Large intestine (tissue), 3 donors: ENCODE data around the gene THSD4. TPM values are rescaled to one million over a fixed set of nuclear protein-coding genes. Genes with fewer than 3 reads are reported as not detected.

Experiments
- DNase-seq, 2 donors: peaks; one replicate each; pipeline versions ENCODE4 v3.0.0 to v3.0.0-alpha.2; 2013
- H3K27ac ChIP-seq: one replicate; pipeline ENCODE4 v1.5.1; 2013; ENCODE audit warnings: low read length
- H3K27me3 ChIP-seq: 2 replicates; pipeline ENCODE4 v1.6.1; 2013; ENCODE audit warnings: low read length; ENCODE audit not compliant: control insufficient read depth, insufficient read depth
- H3K36me3 ChIP-seq: 2 replicates; pipeline ENCODE4 v1.6.1; 2013; ENCODE audit warnings: low read length; ENCODE audit not compliant: control insufficient read depth, insufficient read depth
- H3K4me1 ChIP-seq: one replicate; pipeline ENCODE4 v1.6.1; 2013; ENCODE audit warnings: low read length; ENCODE audit not compliant: control insufficient read depth, insufficient read depth
- H3K4me3 ChIP-seq: one replicate; pipeline ENCODE4 v1.5.1; 2013; ENCODE audit warnings: low read length
- H3K9me3 ChIP-seq: one replicate; pipeline ENCODE4 v1.6.1; 2013; ENCODE audit warnings: mild to moderate bottlenecking, low read depth, low read length, moderate library complexity; ENCODE audit not compliant: control insufficient read depth
- WGBS: methylation state at CpG from one replicate; pipeline ENCODE4 v1.1.5; 2013; ENCODE audit warnings: low lambda C conversion rate; ENCODE audit not compliant: insufficient coverage; 5-methylcytosine and 5-hydroxymethylcytosine counted together
- polyA plus RNA-seq: library from polyadenylated mRNA; unstranded; fragments of 120-200 nt; gene quantifications from one replicate; pipeline ENCODE4 v1.2.1, GENCODE V29; 2013

Gene THSD4
- polyA plus RNA-seq, 1 donor = 17.5 TPM

DNA sequence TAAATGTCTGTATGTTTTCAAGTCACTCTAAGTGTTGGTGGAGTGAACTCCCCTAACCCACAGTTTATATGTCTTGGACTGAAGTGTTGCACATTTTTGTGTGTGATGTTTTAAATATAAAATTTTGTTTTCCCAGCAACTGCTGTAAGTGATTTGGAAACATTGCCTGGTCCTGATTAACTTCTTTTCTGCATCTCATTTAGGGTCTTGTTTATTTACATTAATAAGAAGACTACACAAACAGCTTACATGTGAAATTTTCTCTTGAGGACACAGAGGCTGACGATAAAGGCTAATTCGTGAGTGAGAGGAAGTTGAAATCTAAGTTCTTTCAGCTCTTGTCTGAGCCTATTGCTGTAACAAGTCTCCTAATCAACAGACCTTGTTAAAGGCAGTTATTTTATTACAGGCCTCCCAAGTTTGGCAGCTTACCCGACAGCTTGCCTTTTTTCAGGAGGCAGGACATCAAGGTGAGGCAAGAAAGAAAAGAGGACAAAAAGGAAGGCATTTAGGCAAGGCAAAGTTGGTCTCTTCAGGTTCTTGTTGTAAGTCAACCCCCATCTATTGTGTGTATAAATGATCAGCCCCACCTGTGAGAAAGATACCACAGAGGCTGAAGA lies 517.4 kb downstream of the THSD4 start:
- DNase-seq = no peak
- H3K27ac ChIP-seq = no peak overlapping the region
- H3K9me3 ChIP-seq = no peaks in the 10 kb centered on the region
- no peak overlapping the region for H3K4me3 ChIP-seq
- no peaks in the 10 kb centered on the region for H3K4me1 ChIP-seq
- no peaks in the 10 kb centered on the region for H3K27me3 ChIP-seq
- H3K36me3 ChIP-seq = no peaks in the 10 kb centered on the region
- 63% methylated on average over 3 of the region's 3 CpGs for WGBS

DNA sequence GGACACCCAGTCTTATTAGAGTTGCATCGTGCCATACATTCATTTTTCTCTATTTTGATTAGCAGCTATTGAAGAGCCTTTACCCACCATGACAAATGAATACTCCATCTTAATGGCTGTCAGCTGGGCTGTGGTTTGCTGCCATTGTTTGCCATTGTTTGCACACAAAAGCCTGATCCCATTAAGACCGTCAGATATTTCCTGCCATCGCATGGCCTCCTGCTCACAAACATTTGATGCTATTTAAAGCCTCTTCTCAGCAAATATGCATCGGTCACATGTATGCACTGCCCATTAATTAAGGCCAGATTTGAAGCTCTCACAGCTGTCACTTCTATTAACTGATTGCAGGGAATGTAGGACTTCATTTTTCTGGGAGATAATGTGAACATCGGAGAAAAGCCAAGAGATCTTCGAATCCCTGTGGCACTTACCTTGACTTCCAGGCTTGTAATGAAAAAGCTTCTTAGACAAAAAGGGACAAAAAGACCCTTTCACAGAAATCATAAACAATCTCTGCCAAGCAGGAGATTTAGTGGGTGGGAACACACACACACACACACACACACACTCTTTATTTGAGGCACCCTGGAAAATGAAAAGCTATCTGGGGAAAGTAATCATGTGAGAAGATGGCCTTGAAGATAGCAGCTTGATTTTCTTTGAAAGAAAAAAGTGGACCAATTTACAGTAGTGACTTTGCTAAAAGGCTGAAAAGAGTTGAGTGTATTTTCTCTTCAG lies 519.7 kb downstream of the THSD4 start:
- no peaks in the 10 kb centered on the region for H3K4me1 ChIP-seq
- H3K27me3 ChIP-seq = no peaks in the 10 kb centered on the region
- no peak overlapping the region for H3K4me3 ChIP-seq
- WGBS = 20% methylated on average over 1 of the region's 6 CpGs
- H3K27ac ChIP-seq = no peak overlapping the region
- H3K36me3 ChIP-seq = no peaks in the 10 kb centered on the region
- no peak for DNase-seq
- no peaks in the 10 kb centered on the region for H3K9me3 ChIP-seq

DNA sequence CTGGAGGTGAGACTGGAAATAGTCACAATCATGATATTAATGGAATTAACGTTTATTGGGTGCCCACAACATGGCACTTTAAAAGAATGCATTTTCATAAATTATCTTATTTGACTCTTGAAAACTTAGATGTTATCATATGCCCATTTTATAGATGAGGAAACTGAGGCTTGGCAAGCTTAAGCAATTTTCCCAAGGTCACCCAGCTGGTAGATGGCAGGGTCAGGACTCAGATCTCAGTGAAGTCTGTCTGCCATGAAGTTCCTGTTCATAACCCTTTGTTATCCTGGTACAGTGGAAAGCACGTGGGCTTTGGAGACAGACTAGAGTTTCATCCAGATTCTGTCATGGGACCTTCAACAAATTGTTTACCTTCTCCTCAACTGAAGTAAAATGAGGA lies 520.5 kb downstream of the THSD4 start:
- H3K27ac ChIP-seq = no peak overlapping the region
- DNase-seq = no peak
- 100% methylated on average over 1 of the region's 2 CpGs for WGBS

DNA sequence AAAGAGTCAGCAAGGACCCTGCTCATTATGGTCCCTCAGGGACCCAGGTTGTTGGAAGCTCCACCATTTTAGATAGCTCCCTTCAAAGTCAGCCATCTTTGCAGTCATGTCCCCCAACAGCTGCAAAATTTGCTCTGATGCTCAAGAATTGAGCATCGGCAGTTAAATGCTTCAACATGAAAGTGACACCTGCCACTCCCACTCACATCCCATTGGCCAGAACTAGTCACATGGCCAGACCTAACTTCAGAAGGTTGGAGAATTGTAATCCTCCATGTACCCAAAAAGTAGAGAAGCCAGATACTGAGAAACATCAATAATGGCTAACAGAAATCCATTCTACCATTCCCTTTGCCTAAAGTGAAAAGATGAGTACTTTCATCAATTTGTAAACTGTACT lies 523.6 kb downstream of the THSD4 start:
- no CpG with 5 or more reads among the region's 1 CpG for WGBS

More for the DNA sequence above, 520.5 kb downstream of the THSD4 start:
- H3K9me3 ChIP-seq = no peaks in the 10 kb centered on the region
- H3K4me3 ChIP-seq = no peak overlapping the region
- H3K4me1 ChIP-seq = no peaks in the 10 kb centered on the region
- H3K36me3 ChIP-seq = no peaks in the 10 kb centered on the region
- H3K27me3 ChIP-seq = no peaks in the 10 kb centered on the region

DNA sequence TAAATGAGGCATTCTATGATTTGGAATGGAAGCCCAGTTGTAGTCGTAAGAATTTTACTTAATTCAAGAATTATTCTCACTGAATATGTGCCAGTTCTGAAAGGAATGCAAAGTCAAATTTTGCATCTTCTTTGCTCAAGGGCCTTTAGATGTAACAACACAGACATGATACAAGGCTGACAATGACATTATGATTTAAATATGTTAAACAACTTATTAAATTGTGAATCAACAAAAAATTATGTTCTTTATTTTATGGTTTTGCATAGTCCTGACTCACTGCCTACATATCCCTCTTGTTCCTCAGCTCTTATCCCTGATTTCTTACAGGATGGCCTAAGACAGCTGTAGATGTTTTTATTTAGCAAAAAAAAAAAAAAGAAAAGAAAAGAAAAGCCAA lies 524.2 kb downstream of the THSD4 start:
- H3K27ac ChIP-seq = no peak overlapping the region
- no peak overlapping the region for H3K4me3 ChIP-seq
- no CpG with 5 or more reads among the region's 1 CpG for WGBS
- DNase-seq = no peak
- H3K27me3 ChIP-seq = no peaks in the 10 kb centered on the region
- no peaks in the 10 kb centered on the region for H3K4me1 ChIP-seq
- no peaks in the 10 kb centered on the region for H3K36me3 ChIP-seq
- no peaks in the 10 kb centered on the region for H3K9me3 ChIP-seq

More for the DNA sequence above, 523.6 kb downstream of the THSD4 start:
- no peak overlapping the region for H3K27ac ChIP-seq
- H3K4me1 ChIP-seq = no peaks in the 10 kb centered on the region
- H3K36me3 ChIP-seq = no peaks in the 10 kb centered on the region
- no peak for DNase-seq
- no peaks in the 10 kb centered on the region for H3K9me3 ChIP-seq
- H3K4me3 ChIP-seq = no peak overlapping the region
- no peaks in the 10 kb centered on the region for H3K27me3 ChIP-seq

DNA sequence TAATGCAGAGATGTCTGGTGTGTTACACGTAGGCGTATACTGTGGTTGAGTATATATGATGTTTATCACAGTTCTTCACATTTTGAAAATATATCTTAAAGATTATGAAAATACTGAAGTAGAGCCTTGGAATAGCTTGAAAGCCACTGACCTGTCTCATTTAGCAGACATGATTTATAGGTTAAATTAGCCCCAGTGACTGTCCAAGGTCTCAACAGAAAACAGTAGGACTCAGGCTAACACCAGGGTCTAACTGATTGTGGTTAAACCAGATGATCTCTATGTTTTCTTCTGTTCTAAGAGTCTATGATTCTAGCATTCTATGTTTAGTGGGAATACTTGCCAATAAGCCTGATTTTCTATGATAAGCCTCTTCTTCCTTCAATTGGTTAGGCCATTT lies 528.6 kb downstream of the THSD4 start:
- no CpG with 5 or more reads among the region's 2 CpGs for WGBS
- Histone ChIP-seq H3K27me3 (no peaks in the 10 kb centered on the region), H3K4me3 (no peak overlapping the region)

DNA sequence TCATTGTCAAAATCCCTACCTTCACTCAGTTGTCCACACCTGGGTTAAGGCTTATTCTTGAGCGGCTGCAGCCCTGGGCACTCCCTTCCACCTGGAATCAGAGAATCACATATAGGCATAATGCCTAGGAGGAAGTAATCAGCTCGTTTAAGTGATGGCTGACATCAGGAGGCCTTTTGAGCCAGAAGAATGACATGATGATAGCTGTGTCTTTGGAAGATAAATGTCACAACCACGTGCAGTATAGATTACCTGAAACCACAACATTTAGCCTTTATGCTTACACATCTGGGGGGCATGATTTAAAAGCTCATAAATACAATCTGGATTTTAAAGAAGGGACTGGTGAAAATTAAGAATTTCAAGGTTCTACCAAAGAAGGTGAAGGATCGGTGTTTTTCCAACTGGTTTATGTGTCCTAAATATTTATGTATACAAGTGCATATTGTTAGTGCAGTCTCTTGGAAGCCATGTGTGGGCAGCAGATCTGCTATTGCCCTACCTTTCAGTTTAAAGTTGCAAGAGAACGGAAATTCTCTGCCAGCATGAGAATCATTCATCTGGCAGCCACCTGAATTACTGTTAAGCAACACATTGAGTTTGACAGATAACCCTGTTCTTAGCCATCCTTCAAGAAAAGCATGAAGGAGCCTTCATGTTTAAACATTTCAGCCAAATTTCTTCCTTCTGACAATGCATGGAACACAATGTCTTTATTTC lies 531.7 kb downstream of the THSD4 start:
- H3K4me3 ChIP-seq = no peak overlapping the region
- no peaks in the 10 kb centered on the region for H3K36me3 ChIP-seq
- DNase-seq = no peak
- no peaks in the 10 kb centered on the region for H3K4me1 ChIP-seq
- WGBS = no CpG with 5 or more reads among the region's 5 CpGs
- H3K9me3 ChIP-seq = no peaks in the 10 kb centered on the region
- no peaks in the 10 kb centered on the region for H3K27me3 ChIP-seq
- no peak overlapping the region for H3K27ac ChIP-seq

More for the DNA sequence above, 528.6 kb downstream of the THSD4 start:
- no peak overlapping the region for H3K27ac ChIP-seq
- H3K36me3 ChIP-seq = no peaks in the 10 kb centered on the region
- no peaks in the 10 kb centered on the region for H3K9me3 ChIP-seq
- H3K4me1 ChIP-seq = no peaks in the 10 kb centered on the region
- no peak for DNase-seq

DNA sequence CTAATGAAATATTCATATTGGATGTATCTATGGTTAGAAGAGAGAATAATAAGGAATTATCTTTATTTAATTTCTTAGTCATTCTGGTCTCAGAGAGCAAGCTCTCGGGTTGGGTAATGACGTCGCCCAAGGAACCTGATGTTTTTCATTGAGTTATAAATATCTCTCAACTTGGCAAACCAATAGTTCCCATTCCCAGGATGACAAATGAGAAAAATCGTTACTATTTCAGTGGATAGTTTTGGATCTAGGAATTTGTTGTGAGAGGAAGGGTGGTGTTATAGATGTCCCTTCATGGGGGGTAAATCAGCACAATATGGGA lies 532.2 kb downstream of the THSD4 start:
- no peaks in the 10 kb centered on the region for H3K9me3 ChIP-seq
- H3K4me3 ChIP-seq = no peak overlapping the region
- no peaks in the 10 kb centered on the region for H3K27me3 ChIP-seq
- no peaks in the 10 kb centered on the region for H3K36me3 ChIP-seq
- no peak for DNase-seq
- no peaks in the 10 kb centered on the region for H3K4me1 ChIP-seq
- no peak overlapping the region for H3K27ac ChIP-seq
- 80% methylated on average over 2 of the region's 4 CpGs for WGBS

DNA sequence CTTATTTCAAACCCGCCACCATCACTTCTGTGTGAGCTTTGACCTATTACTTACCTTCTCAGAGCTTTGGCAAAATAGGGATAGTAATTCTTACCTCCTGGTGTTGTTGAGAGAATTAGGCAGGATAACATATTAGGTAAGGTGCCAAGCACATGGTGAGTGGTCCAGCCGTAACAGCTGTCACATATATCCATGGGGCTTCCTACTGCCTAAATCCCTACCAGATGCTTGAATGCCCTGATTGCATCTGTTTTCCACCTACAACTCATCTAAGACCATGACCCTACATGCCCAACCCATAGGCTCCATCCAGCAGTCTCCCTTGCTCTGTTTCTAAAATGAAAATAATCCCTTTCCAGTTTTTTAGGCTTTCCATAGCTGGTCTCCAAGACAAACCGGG lies 532.8 kb downstream of the THSD4 start:
- no peaks in the 10 kb centered on the region for H3K9me3 ChIP-seq
- no peak overlapping the region for H3K4me3 ChIP-seq
- DNase-seq = no peak
- no peaks in the 10 kb centered on the region for H3K4me1 ChIP-seq
- H3K36me3 ChIP-seq = no peaks in the 10 kb centered on the region
- H3K27me3 ChIP-seq = no peaks in the 10 kb centered on the region
- no peak overlapping the region for H3K27ac ChIP-seq
- WGBS = no CpG with 5 or more reads among the region's 3 CpGs

DNA sequence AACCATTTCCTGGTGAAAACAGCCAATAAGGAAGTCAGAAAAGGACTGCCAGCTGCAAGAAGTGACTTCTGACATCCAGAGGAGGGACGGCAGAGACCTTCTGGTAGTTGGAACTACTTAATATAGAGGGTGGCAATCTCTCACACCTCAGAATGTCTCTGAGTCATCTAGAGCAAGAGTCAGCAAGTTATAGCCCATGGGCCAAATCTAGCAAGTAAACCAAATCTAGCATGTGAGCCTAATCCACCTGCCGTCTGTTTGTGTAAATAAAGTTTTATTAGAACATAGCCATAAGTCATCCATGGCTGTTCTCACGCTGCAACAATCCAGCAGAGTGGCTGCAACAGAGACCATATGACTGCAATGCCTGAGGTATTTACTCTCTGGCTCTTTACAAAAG lies 534.6 kb downstream of the THSD4 start:
- DNase-seq = no peak
- no peaks in the 10 kb centered on the region for H3K27me3 ChIP-seq
- no peaks in the 10 kb centered on the region for H3K9me3 ChIP-seq
- no peak overlapping the region for H3K4me3 ChIP-seq
- H3K27ac ChIP-seq = no peak overlapping the region
- H3K4me1 ChIP-seq = no peaks in the 10 kb centered on the region
- H3K36me3 ChIP-seq = no peaks in the 10 kb centered on the region
- no CpG with 5 or more reads among the region's 3 CpGs for WGBS
